HCT116 (cell line): ENCODE data around the gene LRRC71. TPM values are rescaled to one million over a fixed set of nuclear protein-coding genes. Genes with fewer than 3 reads are reported as not detected.
A peak's percentile ranks its signal among the peaks of the same experiment; 100 is the strongest.

ENCODE experiments used
- ATAC-seq: fragments of 200-7000 bp; cut with Tn5 transposase; 2 replicates; pipeline ENCODE4 v1.9.1; 2020; ENCODE audit warnings: mild to moderate bottlenecking, moderate library complexity
- Bru-seq: library from RNA; stranded (reverse); fragments of 400-500 nt; gene quantifications from one replicate; lab custom pipeline; 2021; lab: Mats Ljungman, UMichigan
- BruChase-seq, 2 experiments: library from RNA; stranded (reverse); fragments of 400-500 nt; gene quantifications; one replicate each; lab custom pipeline; 2021; lab: Mats Ljungman, UMichigan
- BruUV-seq: library from RNA; stranded (reverse); fragments of 400-500 nt; replicated peaks from 2 replicates; lab custom pipeline; 2021; lab: Mats Ljungman, UMichigan
- CTCF ChIA-PET: fragments of 300-600 bp; sonication (Branson Sonifier 250); formaldehyde crosslinking; loops from one replicate; lab custom pipeline; 2021; ENCODE audit warnings: antibody characterized with exemption; lab: Charles Lee
- POLR2A ChIA-PET: fragments of 300-600, 350-600 bp; sonication (Branson Sonifier 250); formaldehyde crosslinking; loops from one replicate; lab custom pipeline; 2021; ENCODE audit warnings: antibody characterized with exemption; lab: Charles Lee
- RAD21 ChIA-PET, 2 experiments: fragments of 300-600 bp; sonication (Branson Sonifier 250); formaldehyde crosslinking; loops; one replicate each; lab custom pipeline; 2023; ENCODE audit warnings: low total read pairs in 2 of 2; ENCODE audit not compliant: uncharacterized antibody in 2 of 2, unreplicated experiment in 2 of 2, low non-redundant PET in 1 of 2; lab: Charles Lee
- DNase-seq: peaks from one replicate; pipeline ENCODE4 v3.0.0-alpha.2; 2010; ENCODE audit warnings: low read depth, low spot score
- H2AFZ ChIP-seq: fragments of 200-600 bp; shearing (Covaris generic), sonication (generic); 2 replicates; pipeline ENCODE4 v1.6.1; 2017; ENCODE audit warnings: low read depth, mixed run types, mixed read lengths, antibody characterized with exemption, low read length; ENCODE audit not compliant: poor library complexity, severe bottlenecking
- H3K27ac ChIP-seq: 2 replicates; pipeline ENCODE4 v1.5.1; 2012; ENCODE audit warnings: low read depth, low read length
- H3K27me3 ChIP-seq: fragments of 200-600 bp; sonication (generic); 2 replicates; pipeline ENCODE4 v1.6.1; 2016; ENCODE audit warnings: mixed run types, low read length, mixed read lengths; ENCODE audit not compliant: insufficient read depth
- H3K36me3 ChIP-seq, 2 experiments: fragments of 200-500 bp in 1 of 2; fragments of 200-600 bp in 1 of 2; sonication (Bioruptor generic) in 1 of 2; sonication (generic) in 1 of 2; 2 replicates each; pipeline versions ENCODE4 v1.5.1 to v1.6.1; 2014 to 2016; ENCODE audit warnings: low read length in 2 of 2, inconsistent platforms in 1 of 2, mixed read lengths in 1 of 2, mixed run types in 1 of 2; ENCODE audit not compliant: insufficient read depth in 2 of 2, control insufficient read depth in 1 of 2
- H3K4me1 ChIP-seq, 2 experiments: fragments of 200-600 bp in 1 of 2; sonication (generic) in 1 of 2; 2 replicates each; pipeline versions ENCODE4 v1.5.1 to v1.6.1; 2012 to 2017; ENCODE audit warnings: low read length in 2 of 2, inconsistent platforms in 1 of 2, mild to moderate bottlenecking in 1 of 2, mixed read lengths in 1 of 2, mixed run types in 1 of 2, moderate library complexity in 1 of 2; ENCODE audit not compliant: insufficient read depth in 2 of 2, control insufficient read depth in 1 of 2
- H3K4me2 ChIP-seq: fragments of 200-600 bp; sonication (generic); 2 replicates; pipeline ENCODE4 v1.6.1; 2017; ENCODE audit warnings: mixed run types, low read length, mixed read lengths
- H3K4me3 ChIP-seq, 2 experiments: fragments of 200-600 bp in 1 of 2; sonication (generic) in 1 of 2; replicated peaks in 1 of 2; 2 replicates each; pipeline ENCODE4 v1.5.1; 2011 to 2016; ENCODE audit warnings: low read length in 2 of 2, control low read depth in 1 of 2, low read depth in 1 of 2, mild to moderate bottlenecking in 1 of 2, mixed read lengths in 1 of 2, mixed run types in 1 of 2
- H3K79me2 ChIP-seq: fragments of 200-600 bp; sonication (generic); 2 replicates; pipeline ENCODE4 v1.6.1; 2017; ENCODE audit warnings: mild to moderate bottlenecking, mixed run types, low read length, moderate library complexity, mixed read lengths; ENCODE audit not compliant: insufficient read depth
- H3K9ac ChIP-seq: fragments of 200-600 bp; sonication (generic); 2 replicates; pipeline ENCODE4 v1.6.1; 2016; ENCODE audit warnings: low read length, mixed read lengths
- H3K9me2 ChIP-seq: fragments of 200-600 bp; sonication (generic), shearing (Covaris generic); 2 replicates; pipeline ENCODE4 v1.6.1; 2017; ENCODE audit warnings: mixed run types, mild to moderate bottlenecking, moderate library complexity; ENCODE audit not compliant: insufficient read depth
- H3K9me3 ChIP-seq, 2 experiments: fragments of 200-500 bp in 1 of 2; fragments of 200-600 bp in 1 of 2; sonication (Bioruptor generic) in 1 of 2; sonication (generic) in 1 of 2; 2 replicates each; pipeline ENCODE4 v1.6.1; 2014 to 2017; ENCODE audit warnings: low read length in 2 of 2, mixed read lengths in 2 of 2, inconsistent platforms in 1 of 2, low read depth in 1 of 2, mild to moderate bottlenecking in 1 of 2, mixed run types in 1 of 2, moderate library complexity in 1 of 2; ENCODE audit not compliant: control insufficient read depth in 1 of 2, insufficient read depth in 1 of 2
- H4K20me1 ChIP-seq: fragments of 200-600 bp; sonication (generic), shearing (Covaris generic); 2 replicates; pipeline ENCODE4 v1.6.1; 2017; ENCODE audit warnings: mixed run types, mild to moderate bottlenecking, moderate library complexity; ENCODE audit not compliant: insufficient read depth
- CEBPB ChIP-seq: IDR thresholded peaks from 2 replicates; pipeline ENCODE4 v1.6.1; 2012; ENCODE audit warnings: low read depth
- CTCF ChIP-seq, 3 experiments: fragments of 200-600 bp in 1 of 3; sonication (generic) in 1 of 3; IDR thresholded peaks in 2 of 3; conservative IDR thresholded peaks in 1 of 3; 2 replicates each; pipeline ENCODE4 v1.5.1; 2012 to 2017; ENCODE audit warnings: low read depth in 2 of 3, low read length in 2 of 3, antibody characterized with exemption in 1 of 3, borderline replicate concordance in 1 of 3, control low read depth in 1 of 3, mild to moderate bottlenecking in 1 of 3, mixed read lengths in 1 of 3, mixed run types in 1 of 3, moderate library complexity in 1 of 3; ENCODE audit not compliant: insufficient read depth in 1 of 3
- ELF1 ChIP-seq: IDR thresholded peaks from 2 replicates; pipeline ENCODE4 v1.6.1; 2012; ENCODE audit warnings: low read depth, borderline replicate concordance
- MAX ChIP-seq: IDR thresholded peaks from 2 replicates; pipeline ENCODE4 v1.6.1; 2012
- RAD21 ChIP-seq: IDR thresholded peaks from 2 replicates; pipeline ENCODE4 v1.6.1; 2012; ENCODE audit warnings: low read depth, mild to moderate bottlenecking
- ZNF274 ChIP-seq: fragments of 200-500 bp; sonication (Bioruptor generic); IDR thresholded peaks from 2 replicates; pipeline ENCODE4 v1.6.1; 2014; ENCODE audit warnings: mild to moderate bottlenecking, low read depth, low read length, inconsistent platforms
- intact Hi-C: fragments of 100-400 bp; cut with micrococcal nuclease; formaldehyde crosslinking; loops from 2 replicates; pipeline ENCODE4 v1.10.0; 2022
- long read RNA-seq: library from polyadenylated mRNA; unstranded; transcript quantifications from one replicate; pipeline ENCODE4 v2.0.0, GENCODE V29; 2021; ENCODE audit not compliant: unreplicated experiment
- polyA plus RNA-seq: library from polyadenylated mRNA; unstranded; fragments of >200 nt; gene quantifications from 2 replicates; pipeline ENCODE4 v1.2.1, GENCODE V29; 2012; ENCODE audit warnings: missing spikeins
- total RNA-seq: library from RNA; stranded (reverse); gene quantifications from one replicate; pipeline ENCODE4 v1.2.1, GENCODE V29; 2021; ENCODE audit not compliant: unreplicated experiment

Gene LRRC71
- total RNA-seq, result not detected
- 0.15 and 0.16 TPM in 2 replicates for polyA plus RNA-seq
- Bru-seq, nascent RNA, result percentile 10 among the genes with signal in this experiment
- BruChase-seq, experiment 1, labeled RNA remaining after a 6-hour chase, result percentile 39 among the genes with signal in this experiment
- BruChase-seq, experiment 2, labeled RNA remaining after a 2-hour chase, result percentile 18 among the genes with signal in this experiment
- long read RNA-seq, result 0 reads

- intact Hi-C loops, result loop anchor here (10.0 kb wide), 1 partner anchor 296 kb away; no protein-coding TSS in a partner anchor
- Histone ChIP-seq H2AFZ (no peak within 1 kb of the TSS), H4K20me1 (no peaks in the 10 kb centered on the region), H3K27ac (peak within 1 kb of the TSS; percentile 27; the same call in 1 of the 2 replicates), H3K9me2 (no peaks in the 10 kb centered on the region), H3K27me3 (peaks cover 20% of the 10 kb centered on the region; the same call in 1 of the 2 replicates), H3K4me3 (no peak within 1 kb of the TSS), H3K4me1 (peaks cover 15 to 30% of the 10 kb centered on the region in 2 experiments), H3K9me3 (no peaks in the 10 kb centered on the region), H3K9ac (peak within 1 kb of the TSS; percentile 6; the same call in 1 of the 2 replicates)
- DNase-seq (peak; percentile 49), ATAC-seq (peak; percentile 97)
- ChIA-PET POLR2A (no interaction called here), RAD21 (interaction anchor here in 1 of 2 experiments (1.0 kb wide), 1 partner anchor 28 kb away, joined by 3 read pairs; no protein-coding TSS in a partner anchor), CTCF (interaction anchor here (0.6 to 2.2 kb wide), 6 partner anchors 10 to 207 kb away, joined by 3 to 9 read pairs (median 4); no protein-coding TSS in a partner anchor)
- TF ChIP-seq ZNF274 (no peak), CEBPB (no peak), CTCF (IDR thresholded peaks at IDR 0.05 in 2 of 3, conservative IDR thresholded peaks at IDR 0.05 in 1 of 3; ENCODE audit: borderline replicate concordance in 1 of 3, insufficient read depth in 1 of 3, low read depth in 2 of 3, low read length in 2 of 3) (peak; percentile 85 to 94 (median 93)), RAD21 (peak; percentile 97), ELF1 (no peak), MAX (peak; percentile 67; the same call in 1 of the 2 replicates)
- TF ChIP-seq, all 23 proteins: peak for 3
- no peaks in the 10 kb centered on the region for H3K79me2 ChIP-seq
- 0 out of 4 replicates have a peak, but pooled peaks cover 2 to 5% of the 10 kb centered on the region in 2 experiments for H3K36me3 ChIP-seq
- BruUV-seq, result no TSS peak
- H3K4me2 ChIP-seq, result peak within 1 kb of the TSS; percentile 43
Observed at GRCh38 chr1:156920233-156921052, at the start of gene LRRC71. Gene LRRC71 (plus strand): TSS chr1:156920632. CDS start chr1:156920804, 172 bp downstream.
